Eye (tissue), 1 donor: ENCODE data around the gene CDKL1.

Source experiments
- DNase-seq: peaks from one replicate; pipeline ENCODE4 v3.0.0-alpha.2; 2015

The CDKL1 gene

DNA sequence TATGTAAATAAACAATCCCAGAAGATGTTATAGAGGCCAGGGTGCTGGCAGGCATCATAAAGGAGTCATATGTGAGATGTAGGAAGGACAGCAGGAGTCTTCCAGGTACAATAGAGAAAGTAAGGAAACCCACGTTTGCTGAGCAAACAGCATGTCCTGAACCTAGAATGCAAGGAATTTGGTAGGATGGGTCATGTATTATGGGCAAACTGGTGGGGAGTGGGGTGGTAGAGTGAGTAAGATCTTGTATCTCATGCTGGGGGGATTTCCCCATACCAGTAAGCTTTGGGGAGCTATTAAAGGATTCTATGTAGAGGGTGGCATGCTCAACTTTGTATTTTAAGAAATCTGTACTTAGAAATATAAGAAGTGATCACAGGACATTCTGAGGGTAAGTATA is 41.0 kb downstream of the CDKL1 start:
- DNase-seq = no peak

DNA sequence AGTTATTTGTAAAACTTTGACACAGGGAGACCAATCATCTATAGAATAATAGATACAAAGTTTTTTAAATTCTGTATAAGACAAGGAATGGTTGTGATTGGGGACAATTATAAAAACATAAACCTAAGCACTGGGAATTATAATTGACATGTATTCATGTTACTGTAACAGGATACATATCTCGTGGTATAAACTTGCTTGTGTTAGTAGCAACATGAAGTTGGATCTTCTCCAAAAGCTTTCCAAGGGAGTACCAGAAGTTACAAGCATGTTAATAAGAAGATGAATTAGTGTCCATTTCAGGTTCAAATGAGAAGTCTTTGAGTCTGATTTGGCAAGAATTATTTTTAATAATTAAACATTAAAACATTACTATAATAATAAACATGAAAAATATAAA is 42.2 kb downstream of the CDKL1 start:
- DNase-seq = no peak

DNA sequence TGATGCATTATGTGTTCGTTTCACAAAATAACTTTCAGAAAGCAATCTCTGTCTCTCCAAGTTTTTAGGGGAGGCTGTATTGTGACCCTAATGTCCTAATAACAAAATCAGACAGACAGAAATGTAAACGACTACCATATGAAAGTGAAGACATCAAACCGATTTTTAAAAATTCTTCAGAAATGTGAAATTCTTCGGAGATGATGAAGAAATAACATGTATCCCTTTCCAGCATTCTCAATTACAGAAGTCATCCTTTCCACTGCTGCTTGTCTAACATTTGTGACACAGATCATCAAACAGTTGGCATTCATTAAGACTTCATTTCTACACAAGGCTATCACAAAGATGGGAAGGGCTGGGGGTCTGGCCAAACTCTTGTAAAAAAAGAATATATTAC is 43.6 kb downstream of the CDKL1 start:
- DNase-seq = no peak

DNA sequence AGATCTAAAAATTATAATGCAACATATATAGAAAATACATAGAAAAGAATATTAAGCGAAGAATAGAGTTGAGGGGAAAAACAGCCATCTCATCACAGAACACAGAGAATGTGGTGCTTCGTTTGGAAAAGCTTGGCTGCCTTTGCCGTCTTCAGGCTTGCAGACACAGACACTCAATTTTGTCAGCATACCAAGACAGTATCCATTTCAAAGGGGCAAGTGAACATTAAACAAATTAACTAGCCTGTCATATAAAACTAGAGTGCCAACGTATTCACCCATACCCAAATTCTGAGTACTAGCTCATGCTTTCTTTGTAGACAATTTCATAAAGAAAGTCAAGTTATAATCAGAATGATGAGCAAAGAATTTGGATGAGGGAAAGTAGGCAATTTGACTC is 44.1 kb downstream of the CDKL1 start:
- DNase-seq = peak; percentile 25

DNA sequence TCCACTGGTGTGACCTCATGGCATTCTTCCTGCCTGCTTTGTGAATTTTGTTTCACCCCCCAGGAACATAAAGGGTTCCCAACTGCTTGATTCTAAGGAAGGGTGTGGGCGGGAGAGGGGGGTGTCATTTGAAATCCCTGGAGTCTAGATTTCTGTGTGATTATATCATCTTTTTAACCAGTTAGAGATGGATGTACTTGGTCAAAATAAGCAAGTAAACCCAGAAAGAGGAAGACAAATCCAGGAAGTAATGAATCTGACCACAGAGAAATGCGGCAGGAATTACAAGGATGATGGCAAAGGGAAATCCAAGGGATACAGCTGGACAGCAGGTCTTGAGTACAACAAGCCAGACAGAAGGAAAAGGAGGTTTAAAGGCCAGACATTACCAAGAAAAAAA is 45.7 kb downstream of the CDKL1 start:
- no peak for DNase-seq

DNA sequence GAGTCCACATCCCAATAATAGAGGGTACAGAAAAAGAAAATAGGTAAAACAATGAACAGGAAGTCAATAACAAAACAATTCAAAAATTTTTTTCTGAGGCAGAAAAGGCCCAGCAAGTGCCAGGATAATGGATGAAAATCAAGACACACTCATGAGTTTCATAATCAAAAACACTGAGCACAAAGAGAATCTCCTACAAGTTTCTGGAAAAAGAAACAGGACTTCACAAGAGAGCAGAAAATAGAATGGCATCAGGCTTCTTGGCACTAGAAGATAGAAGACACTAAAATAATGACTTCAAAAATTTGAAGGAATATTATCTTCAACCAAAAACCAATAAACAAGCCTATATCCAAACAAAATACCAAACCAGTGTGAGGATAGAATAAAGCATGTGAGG is 47.7 kb downstream of the CDKL1 start:
- no peak for DNase-seq

DNA sequence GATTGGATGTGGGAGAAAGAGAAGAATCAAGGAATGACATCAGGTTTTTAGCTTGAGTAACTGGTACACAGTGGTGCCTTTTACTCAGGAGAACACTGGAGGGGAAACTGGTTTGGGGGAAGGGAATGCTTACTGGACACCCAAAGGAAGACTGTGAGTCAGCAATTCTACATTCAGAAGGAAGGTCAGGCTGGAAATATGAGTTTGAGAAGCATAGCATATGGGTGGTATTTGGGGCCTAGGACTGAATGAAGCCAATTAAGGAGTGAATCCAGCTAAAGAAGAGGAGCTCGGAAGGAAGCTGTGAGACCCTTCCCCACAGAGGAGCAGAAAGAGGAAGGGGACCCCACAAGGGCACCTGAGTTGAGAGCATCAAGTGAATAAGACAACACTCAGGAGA is 49.2 kb downstream of the CDKL1 start:
- no peak for DNase-seq

DNA sequence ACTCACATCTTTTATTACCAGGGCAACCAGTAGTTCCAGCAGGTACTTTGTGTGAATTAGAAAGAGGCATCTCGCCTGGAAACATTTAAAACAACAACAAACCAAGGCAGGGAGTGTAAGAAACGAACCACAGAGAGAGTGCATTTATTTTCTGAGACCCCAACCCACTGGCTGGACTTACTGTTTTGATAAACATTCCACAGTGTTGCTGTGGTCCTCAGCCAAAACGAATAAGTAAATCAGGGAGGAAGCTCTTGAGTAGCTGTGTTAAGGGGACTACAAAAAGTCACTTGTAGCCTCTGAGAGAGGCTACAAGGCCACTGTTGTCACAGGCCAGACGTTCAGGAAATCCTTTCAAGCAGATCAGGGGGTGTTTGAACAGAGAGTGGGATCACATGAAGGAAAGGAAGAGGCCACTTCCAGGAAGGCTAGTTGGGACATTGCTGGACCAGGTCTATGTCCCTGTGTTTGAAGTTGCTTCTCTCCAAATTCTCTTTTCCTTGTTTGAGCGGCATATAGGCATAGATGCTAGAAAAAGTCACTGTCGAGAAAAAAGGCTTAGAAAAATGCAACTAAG is 50.7 kb downstream of the CDKL1 start:
- peak; percentile 19 for DNase-seq

DNA sequence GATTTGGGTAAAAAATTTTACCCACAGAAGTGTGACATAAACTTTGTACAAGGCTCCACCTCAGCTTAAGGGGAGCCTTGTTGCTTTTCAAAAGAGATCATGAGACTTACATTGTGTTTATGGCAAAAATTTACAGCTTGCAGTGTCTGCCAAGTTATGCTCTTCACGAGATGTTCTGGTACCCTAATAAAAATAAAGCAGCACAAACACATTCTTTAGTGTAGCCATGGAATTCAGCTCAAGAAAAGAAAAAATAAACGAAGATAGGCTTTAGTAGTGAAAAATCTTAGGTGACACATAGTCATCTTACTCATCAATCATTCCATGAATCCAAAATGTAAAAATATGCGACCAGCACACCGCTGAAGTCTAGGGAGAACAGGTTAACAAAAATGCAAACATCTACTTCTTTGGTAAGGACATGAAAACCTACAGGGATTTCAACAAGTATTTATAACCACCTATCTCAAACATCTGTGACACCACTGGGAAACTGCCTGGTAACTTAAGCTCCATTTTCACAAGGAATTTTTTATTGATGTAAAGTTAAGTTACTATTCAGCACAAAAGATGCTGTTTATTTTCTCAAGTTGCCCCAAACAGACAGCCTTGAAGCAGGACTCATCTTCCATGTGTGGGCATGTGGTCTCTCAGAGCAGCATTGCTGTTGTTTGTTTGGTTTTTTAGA is 51.7 kb downstream of the CDKL1 start:
- DNase-seq = no peak

DNA sequence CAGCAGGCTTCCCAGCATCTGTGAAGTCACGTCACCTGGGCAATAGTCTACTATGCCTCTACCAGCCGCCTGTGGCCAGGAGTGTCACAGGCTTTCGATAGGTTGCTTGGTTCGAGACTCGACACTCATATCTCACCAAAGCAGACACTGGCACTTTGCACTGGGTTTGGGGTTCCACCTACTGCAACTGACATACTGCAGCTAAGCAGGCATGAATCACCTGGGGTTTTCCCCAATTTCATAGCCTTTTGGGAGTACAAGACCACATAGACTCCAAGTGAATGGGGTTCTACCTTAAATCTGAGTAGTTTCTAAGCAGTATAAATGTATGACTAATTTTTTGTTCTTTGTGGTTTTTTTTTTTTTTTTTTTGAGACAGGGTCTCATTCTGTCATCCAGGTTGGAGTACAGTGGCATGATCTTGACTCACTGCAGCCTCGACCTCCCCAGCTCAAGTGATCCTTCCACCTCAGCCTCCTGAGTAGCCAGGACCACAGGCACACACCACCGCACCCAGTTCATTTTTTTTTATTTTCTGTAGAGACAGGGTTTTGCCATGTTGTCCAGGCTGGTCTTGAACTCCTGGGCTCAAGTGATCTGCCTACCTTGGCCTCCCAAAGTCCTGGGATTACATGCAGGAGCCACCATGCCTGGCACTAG is 52.4 kb downstream of the CDKL1 start:
- no peak for DNase-seq

DNA sequence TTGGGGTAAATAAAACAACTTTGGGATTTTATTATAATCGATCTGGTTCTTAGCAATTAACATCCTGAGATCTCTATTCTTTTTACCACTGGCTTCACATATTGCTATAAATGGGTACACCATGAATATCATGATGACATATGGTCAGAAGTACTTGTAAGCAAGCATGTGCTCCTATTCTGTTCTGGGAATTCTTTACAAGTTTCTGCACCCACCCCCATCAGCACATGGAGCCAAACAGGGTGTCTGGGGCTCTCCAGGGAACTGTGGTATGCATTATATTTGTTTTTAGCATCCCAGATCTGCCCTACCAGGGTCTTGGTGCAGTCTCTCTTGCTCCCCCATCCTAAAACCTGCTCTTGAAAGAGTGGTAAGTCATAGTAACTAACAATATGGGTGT is 53.2 kb downstream of the CDKL1 start:
- no peak for DNase-seq

DNA sequence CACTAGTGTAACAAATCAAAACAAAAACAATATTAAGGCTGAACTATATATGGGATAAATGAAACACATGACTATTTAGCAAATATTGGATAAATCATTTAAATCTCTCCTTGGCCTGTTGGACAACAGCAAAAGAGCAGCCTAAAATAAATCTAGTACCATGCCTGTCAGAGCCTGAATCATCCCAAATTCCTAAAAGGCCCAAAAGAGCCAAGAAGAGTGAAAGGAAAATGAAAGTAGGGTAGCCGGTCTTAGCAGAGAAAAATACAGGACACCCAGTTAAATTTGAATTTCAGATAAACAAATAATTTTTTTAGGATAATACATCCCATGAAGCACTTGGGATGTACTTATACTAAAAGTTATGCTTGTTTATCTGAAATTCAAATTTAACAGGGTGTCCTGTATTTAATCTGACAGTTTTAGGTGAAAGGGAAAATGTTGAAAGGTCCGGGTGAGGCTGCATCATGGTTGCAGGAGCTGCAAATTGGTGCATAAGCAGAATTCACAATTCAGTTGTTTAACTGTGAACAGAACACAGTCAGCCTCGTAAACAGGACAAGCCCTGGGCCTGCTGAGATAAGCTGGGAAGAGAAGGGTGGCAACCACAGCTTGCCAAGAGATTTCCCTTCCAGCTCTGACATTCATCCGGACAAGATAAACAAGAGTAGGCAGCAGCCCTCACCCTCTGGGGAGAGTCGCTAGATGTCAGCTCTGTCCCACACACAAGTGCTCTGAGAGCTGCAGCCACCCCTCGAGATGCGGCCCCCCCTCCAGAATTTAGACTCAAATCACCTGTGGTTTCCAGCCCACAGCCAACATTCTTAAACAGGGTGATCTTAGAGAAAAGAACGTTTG is 54.2 kb downstream of the CDKL1 start:
- DNase-seq = peak; percentile 63

DNA sequence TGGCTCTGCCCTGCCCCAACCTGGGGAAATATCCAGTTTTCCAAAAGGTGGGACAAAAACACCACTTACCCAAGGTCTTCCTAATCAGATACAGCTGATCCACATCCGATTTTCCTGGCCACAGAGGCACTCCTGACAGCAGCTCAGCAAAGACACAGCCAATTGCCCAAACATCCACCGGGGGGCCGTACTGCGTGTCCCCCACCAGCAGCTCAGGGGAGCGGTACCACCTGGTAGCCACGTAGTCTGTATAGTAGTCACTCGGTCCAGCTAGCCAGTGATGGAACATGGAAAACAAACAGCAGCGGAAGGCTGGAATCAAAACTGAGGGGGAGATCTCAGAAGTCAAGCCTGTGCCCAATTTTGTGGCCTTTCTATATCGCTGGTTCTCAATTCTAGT is 55.7 kb downstream of the CDKL1 start:
- no peak for DNase-seq

DNA sequence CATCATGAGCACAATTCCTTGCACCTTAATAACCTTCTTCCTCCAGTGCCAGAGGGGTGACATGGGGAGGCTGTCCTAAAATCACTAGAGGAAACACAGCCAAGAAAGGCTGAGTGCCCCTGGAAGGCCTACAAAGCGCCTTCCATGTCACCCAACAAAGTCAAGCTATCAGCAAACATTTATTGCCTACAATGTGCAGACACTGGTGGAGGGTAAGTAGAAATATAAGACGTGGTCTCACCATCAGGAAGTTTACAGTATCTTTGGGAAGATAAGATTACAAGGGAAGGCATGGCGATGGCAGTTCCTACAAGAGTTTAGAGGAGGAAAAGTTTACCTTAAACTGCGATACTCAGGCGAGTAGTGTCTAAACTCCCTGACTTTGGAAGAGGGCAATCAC is 56.6 kb downstream of the CDKL1 start:
- no peak for DNase-seq

DNA sequence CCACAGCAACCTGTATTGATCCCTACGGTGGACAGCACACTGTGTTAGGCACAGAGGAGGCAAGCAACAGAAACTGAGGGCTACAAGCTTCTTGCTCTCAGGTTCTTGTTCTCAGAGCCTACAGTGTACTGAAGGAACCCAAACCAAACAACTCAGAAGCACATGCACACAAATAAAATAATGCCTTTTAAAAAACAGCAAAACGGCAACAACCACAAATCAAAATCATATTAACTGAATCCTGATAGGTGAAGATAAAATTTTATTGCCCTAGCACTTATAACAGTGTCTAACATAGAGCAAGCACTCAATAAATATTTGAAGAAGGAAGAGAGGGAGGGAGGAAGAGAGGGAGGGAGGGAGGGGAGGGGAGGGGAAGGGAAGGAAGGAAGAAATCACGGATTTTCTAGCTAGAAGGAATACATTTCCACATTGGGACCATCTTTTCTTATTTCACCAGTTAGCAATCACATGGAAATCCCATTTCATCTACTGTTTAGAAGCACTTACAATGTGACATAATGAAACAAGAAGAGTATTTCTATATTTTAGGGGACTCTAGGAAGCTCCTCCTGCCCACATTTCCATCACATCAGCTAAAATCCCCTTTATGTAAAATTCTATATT is 57.4 kb downstream of the CDKL1 start:
- DNase-seq = no peak

DNA sequence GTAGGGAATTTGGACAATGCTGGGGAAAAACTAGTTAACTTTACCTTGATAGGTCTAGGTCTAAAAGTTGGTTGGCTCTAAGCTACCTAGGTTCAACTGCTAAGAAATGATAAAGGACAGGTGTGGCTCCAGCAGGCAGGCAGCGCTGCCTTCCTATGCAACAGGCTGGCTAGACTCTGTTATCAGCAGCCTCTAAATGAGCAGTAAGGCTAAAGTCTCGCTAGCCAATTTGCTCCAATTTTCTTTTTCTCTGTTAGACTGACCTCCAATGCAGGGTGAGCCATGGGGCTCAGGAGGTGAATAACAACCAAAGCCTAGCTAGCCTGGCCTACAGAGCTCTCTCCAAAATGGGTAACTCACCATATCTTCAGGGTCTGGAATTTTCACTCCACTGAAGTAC is 58.1 kb downstream of the CDKL1 start:
- DNase-seq = no peak

DNA sequence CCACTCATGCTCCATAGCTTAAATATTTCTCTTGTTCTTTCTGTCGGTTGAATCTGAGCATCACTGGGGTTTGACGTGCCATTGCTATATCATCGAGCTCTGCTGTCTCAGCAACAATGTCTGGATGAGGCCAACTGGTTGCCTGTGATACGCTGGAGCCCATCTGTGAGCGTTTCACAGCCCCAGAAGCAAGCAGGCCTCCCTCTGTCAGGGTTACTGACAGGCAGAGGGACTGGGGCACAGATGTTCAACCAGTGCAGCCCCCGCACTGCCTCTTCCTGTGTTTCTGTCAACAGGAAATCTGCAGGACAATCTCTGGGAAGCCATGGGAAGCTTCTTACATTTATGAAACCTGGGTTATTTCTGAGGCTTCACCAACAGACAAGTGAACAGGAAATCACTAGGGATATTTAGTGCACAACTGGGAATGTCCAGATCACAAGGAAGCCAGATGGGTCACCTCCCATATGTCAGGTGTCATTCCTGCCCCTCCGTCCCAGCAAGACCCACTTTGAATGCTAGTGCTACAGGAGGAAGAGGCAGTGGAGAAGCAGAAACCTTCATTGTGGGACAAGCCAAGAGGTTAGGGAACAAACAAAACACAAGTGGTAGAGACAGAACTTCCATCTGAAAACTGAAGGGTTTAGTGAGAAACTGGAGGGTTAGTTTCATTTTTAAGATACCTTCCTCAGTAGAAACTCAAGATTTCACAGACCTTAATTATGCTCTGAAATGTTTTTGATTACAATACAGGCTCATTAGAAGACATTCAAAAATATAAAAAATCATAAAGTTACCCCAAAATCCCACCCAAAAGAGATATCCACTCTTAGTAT is 60.5 kb downstream of the CDKL1 start:
- peak; percentile 78 for DNase-seq

DNA sequence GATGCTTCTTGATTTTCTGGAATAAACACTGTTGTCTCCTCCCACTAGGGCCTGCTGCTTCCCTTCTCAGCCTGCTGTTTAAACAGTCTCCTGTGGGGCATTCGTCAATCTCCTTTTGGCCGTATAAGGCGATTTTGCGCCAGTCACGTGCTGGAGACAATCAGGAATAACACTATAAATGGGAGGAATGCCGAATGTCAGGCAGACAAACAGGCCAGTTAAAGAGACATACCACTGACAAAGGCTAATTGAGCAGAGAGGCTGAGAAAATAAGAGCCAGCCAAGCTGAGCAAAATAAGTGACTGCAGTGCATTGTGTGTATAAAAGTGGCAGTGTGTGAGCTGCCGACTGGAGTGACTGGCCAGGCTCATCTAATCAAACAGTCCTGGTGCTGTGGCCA is 61.3 kb downstream of the CDKL1 start:
- DNase-seq = peak; percentile 86

DNA sequence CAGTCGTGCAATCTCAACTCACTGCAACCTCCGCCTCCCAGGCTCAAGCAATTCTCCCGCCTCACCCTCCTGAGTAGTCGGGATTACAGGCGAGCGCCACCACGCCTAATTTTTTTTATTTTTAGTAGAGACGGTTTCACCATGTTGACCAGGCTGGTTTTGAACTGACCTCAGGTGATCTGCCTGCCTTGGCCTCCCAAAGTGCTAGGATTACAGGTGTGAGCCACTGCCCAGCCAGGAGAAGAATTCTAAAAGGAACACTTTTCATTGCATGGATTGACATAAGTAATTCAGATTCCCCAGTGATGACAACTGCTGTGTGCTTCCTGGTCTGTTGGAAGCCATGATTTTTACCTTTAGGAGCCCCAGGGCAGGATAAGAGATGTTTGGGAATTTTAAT is 62.5 kb downstream of the CDKL1 start:
- no peak for DNase-seq

DNA sequence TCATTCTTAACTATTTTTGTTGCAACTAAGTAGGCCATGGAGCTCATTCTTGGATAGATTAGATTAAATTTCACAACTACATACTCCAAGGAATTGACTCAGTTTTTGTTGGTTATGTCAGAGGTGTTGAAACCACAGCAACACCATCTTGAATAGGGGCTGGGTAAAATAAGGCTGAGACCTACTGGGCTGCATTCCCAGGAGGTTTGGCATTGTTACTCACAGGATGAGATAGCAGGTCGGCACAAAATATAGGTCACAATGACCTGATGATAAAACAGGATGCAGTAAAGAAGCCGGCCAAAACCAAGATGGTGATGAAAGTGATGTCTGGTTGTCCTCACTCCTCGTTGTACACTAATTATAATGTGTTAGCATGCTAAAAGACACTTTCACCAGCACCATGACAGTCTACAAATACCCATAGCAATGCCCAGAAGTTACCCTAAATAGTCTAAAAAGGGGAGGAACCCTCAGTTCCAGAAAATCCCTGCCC is 63.6 kb downstream of the CDKL1 start:
- no peak for DNase-seq

DNA sequence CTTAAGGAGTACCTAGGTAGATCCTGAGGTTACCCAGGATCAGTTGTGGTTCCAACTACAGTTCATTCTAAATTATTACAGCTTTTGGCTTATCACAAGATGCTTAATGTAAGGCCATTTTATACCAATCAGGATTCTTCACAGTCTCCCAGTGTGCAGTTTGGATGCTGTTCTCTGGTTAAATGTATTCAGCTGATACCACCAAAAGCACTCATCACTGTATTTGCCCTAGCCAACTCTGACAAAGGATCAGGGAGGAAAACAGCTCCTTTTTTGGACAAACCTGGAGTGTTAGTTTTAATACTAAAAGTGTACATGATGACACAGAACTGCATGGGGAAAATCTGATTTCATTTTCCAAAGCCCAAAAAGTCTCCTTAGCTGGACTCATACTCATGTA is 65.1 kb downstream of the CDKL1 start:
- DNase-seq = no peak
